IMR-90 (cell line): ENCODE measurements around the gene CELSR2.

Experiments
- BHLHE40 ChIP-seq: fragments of 150-350 bp; IDR thresholded peaks from 2 replicates; pipeline ENCODE4 v1.6.1; 2016; ENCODE audit warnings: mild to moderate bottlenecking, low read depth, low read length
- CEBPB ChIP-seq: IDR thresholded peaks from 2 replicates; pipeline ENCODE4 v1.6.1; 2012; ENCODE audit warnings: low read depth, low read length, improper control_type of control experiment
- CHD1 ChIP-seq: IDR thresholded peaks from 2 replicates; pipeline ENCODE4 v1.6.1; 2012; ENCODE audit warnings: low read depth, low read length, improper control_type of control experiment
- CTCF ChIP-seq: conservative IDR thresholded peaks from 2 replicates; pipeline ENCODE4 v1.5.1; 2012; ENCODE audit warnings: mild to moderate bottlenecking, low read depth, low read length, improper control_type of control experiment
- ELK1 ChIP-seq: fragments of 150-350 bp; IDR thresholded peaks from 2 replicates; pipeline ENCODE4 v1.6.1; 2016; ENCODE audit warnings: low read depth, mild to moderate bottlenecking, low read length, moderate library complexity, borderline replicate concordance
- FOS ChIP-seq: fragments of 150-350 bp; IDR thresholded peaks from 2 replicates; pipeline ENCODE4 v1.6.1; 2016; ENCODE audit warnings: low read depth, low read length
- MAFK ChIP-seq: IDR thresholded peaks from 2 replicates; pipeline ENCODE4 v1.6.1; 2012; ENCODE audit warnings: low read depth, low read length, improper control_type of control experiment
- MXI1 ChIP-seq: IDR thresholded peaks from 2 replicates; pipeline ENCODE4 v1.6.1; 2012; ENCODE audit warnings: low read depth, mild to moderate bottlenecking, low read length, moderate library complexity, borderline replicate concordance
- NFE2L2 ChIP-seq: fragments of 150-350 bp; IDR thresholded peaks from 2 replicates; pipeline ENCODE4 v1.6.1; 2016; ENCODE audit warnings: low read depth, mild to moderate bottlenecking, low read length
- POLR2A ChIP-seq: IDR thresholded peaks from 2 replicates; pipeline ENCODE4 v1.6.1; 2012; ENCODE audit warnings: mild to moderate bottlenecking, low read depth, low read length
- RCOR1 ChIP-seq: IDR thresholded peaks from 2 replicates; pipeline ENCODE4 v1.6.1; 2012; ENCODE audit warnings: mild to moderate bottlenecking, low read length, improper control_type of control experiment; ENCODE audit not compliant: insufficient replicate concordance
- RFX5 ChIP-seq: IDR thresholded peaks from 2 replicates; pipeline ENCODE4 v1.8.0; 2012; ENCODE audit warnings: low read depth, mild to moderate bottlenecking, low read length, moderate library complexity
- SMC3 ChIP-seq: fragments of 150-350 bp; IDR thresholded peaks from 2 replicates; pipeline ENCODE4 v1.6.1; 2016; ENCODE audit warnings: low read depth, mild to moderate bottlenecking, antibody characterized with exemption, low read length, moderate library complexity
- USF2 ChIP-seq: fragments of 150-350 bp; IDR thresholded peaks from 2 replicates; pipeline ENCODE4 v1.6.1; 2017; ENCODE audit warnings: mild to moderate bottlenecking, antibody characterized with exemption, low read length, low read depth

DNA sequence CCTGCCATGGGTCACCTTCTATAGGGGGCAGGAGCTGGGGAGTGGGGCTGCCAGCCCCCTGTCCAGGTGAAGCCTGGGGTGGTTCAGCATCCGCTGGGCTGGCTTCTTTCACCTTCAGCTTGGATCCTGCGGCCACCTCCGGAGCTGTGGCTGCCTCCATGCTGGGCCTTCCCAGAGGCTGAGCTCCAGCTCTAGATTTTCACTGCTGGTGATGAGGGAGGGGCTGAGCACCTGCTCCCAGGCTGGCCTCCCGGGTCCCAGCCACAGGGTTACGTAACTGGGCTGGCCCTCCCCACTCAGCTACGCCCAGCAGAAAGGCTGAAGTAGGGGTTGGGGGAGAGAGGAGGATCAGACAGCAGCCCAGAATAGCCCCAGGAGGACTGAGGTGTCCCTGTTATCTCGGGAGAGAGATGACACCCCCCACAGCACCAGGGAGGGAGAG is 57.5 kb downstream of the CELSR2 start, which contains the start of gene MYBPHL:
- TF ChIP-seq ELK1 (no peak), CTCF (no peak), POLR2A (no peak), SMC3 (no peak), RFX5 (no peak), BHLHE40 (no peak), RCOR1 (no peak), CEBPB (no peak), USF2 (no peak), MXI1 (no peak), MAFK (no peak), CHD1 (no peak), FOS (no peak), NFE2L2 (no peak)
